Esophagus (tissue), 2 donors: ENCODE data around the gene B3GNT4. TPM values are rescaled to one million over a fixed set of nuclear protein-coding genes. Genes with fewer than 3 reads are reported as not detected.
A peak's percentile ranks its signal among the peaks of the same experiment; 100 is the strongest.
"Not testable (repeated sequence)": the region's sequence is repeated elsewhere in the genome, so short reads cannot be mapped to it uniquely, and the experiment has no call there.

Source experiments
- H3K27ac ChIP-seq, 2 donors: one replicate each; pipeline ENCODE4 v1.5.1; 2013; ENCODE audit warnings: low read depth in 2 of 2, mild to moderate bottlenecking in 2 of 2, inconsistent platforms in 1 of 2, low read length in 1 of 2, moderate library complexity in 1 of 2
- H3K27me3 ChIP-seq, 2 donors: one replicate each; pipeline ENCODE4 v1.6.1; 2013; ENCODE audit warnings: low read length in 2 of 2, control low read depth in 1 of 2, mild to moderate bottlenecking in 1 of 2; ENCODE audit not compliant: insufficient read depth in 2 of 2, control insufficient read depth in 1 of 2
- H3K36me3 ChIP-seq, 2 donors: one replicate each; pipeline ENCODE4 v1.6.1; 2013; ENCODE audit warnings: low read length in 1 of 2; ENCODE audit not compliant: control insufficient read depth in 2 of 2, insufficient read depth in 2 of 2
- H3K4me1 ChIP-seq, 2 donors: one replicate each; pipeline ENCODE4 v1.6.1; 2013; ENCODE audit warnings: low read length in 1 of 2; ENCODE audit not compliant: control insufficient read depth in 2 of 2, insufficient read depth in 2 of 2
- H3K4me3 ChIP-seq, 2 donors: one replicate each; pipeline ENCODE4 v1.5.1; 2013; ENCODE audit warnings: low read length in 2 of 2, mild to moderate bottlenecking in 2 of 2, low read depth in 1 of 2, moderate library complexity in 1 of 2
- H3K9me3 ChIP-seq, 2 donors: one replicate each; pipeline ENCODE4 v1.6.1; 2013; ENCODE audit warnings: mild to moderate bottlenecking in 2 of 2, low read depth in 1 of 2, low read length in 1 of 2, moderate library complexity in 1 of 2; ENCODE audit not compliant: control insufficient read depth in 2 of 2, insufficient read depth in 1 of 2
- WGBS, 2 donors: extraction: QIAGEN DNeasy Blood & Tissue Kit; methylation state at CpG; one replicate each; pipeline ENCODE4 v1.1.7; 2013; 5-methylcytosine and 5-hydroxymethylcytosine counted together
- polyA plus RNA-seq, 2 donors: library from polyadenylated mRNA; stranded (reverse); fragments of 200-250 nt; gene quantifications; one replicate each; pipeline ENCODE4 v1.2.3, GENCODE V29; 2013
- donor health status: healthy with polysubstance abuse.
- donor health status: Bipolar disorder and iron deficiency.

The B3GNT4 gene
- polyA plus RNA-seq, 2 donors, result 0.62 to 1.4 TPM

DNA sequence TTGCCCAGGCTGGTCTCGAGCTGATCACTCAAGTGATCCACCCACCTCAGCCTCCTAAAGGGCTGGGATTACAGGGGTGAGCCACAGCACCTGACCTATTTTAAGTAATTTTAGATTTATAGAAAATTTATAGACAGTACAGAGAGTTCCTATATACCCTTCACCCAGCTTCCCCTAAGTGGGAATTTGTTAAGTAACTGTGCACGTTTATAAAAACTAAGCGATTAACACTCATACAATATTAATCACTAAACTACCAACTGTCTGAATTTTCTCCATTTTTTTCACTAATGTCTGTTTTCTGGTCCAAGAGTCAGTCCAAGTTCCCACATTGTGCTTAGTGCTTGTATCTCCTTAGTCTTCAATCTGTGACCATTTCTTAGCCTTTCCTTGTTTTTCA lies 35.0 kb upstream of the B3GNT4 start:
- no peaks in the 10 kb centered on the region for H3K9me3 ChIP-seq
- H3K36me3 ChIP-seq, result no peaks in the 10 kb centered on the region
- no peaks in the 10 kb centered on the region for H3K27me3 ChIP-seq
- H3K27ac ChIP-seq, result no peak overlapping the region
- WGBS, 2 donors, result 92 to 96% methylated on average over 3 of the region's 3 CpGs
- no peaks in the 10 kb centered on the region for H3K4me1 ChIP-seq
- no peak overlapping the region for H3K4me3 ChIP-seq

DNA sequence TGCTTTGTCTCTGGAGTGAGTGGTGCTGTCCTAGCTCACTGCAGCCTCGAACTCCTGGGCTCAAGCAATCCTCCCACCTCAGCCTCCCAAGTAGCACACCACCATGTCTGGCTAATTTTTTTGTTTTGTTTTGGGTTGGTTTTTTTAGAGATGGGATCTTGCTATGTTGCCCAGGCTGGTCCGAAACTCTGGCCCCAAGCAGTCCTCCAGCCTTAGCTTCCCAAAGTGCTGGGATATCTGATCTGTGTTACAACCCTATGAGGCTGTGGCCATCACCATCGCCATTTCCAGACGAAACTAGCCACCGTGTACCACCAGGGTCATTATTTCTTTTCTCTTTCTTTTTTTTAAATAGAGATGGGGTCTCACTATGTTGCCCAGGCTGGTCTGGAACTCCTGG lies 32.1 kb upstream of the B3GNT4 start:
- Histone ChIP-seq H3K27me3 (no peaks in the 10 kb centered on the region), H3K27ac (no peak overlapping the region), H3K4me1 (no peaks in the 10 kb centered on the region), H3K9me3 (no peaks in the 10 kb centered on the region), H3K4me3 (no peak overlapping the region), H3K36me3 (no peaks in the 10 kb centered on the region)
- 87 to 90% methylated on average over 5 of the region's 5 CpGs for WGBS, 2 donors

- no peaks in the 10 kb centered on the region for H3K36me3 ChIP-seq
- H3K27me3 ChIP-seq, result no peaks in the 10 kb centered on the region
- no peak overlapping the region for H3K27ac ChIP-seq
- no peak overlapping the region for H3K4me3 ChIP-seq
- H3K4me1 ChIP-seq, result no peaks in the 10 kb centered on the region
- no peaks in the 10 kb centered on the region for H3K9me3 ChIP-seq
- 65 to 74% methylated on average over 17 of the region's 17 CpGs for WGBS, 2 donors
Measured at GRCh38 chr12:122172262-122172939, 31.1 kb upstream of the B3GNT4 start.

- H3K4me1 ChIP-seq, result no peaks in the 10 kb centered on the region
- H3K4me3 ChIP-seq, result no peak within 1 kb of the TSS
- WGBS, 2 donors, result 82 to 83% methylated on average over 17 of the region's 17 CpGs
- H3K9me3 ChIP-seq, result no peaks in the 10 kb centered on the region
- no peaks in the 10 kb centered on the region for H3K36me3 ChIP-seq
- no peak within 1 kb of the TSS for H3K27ac ChIP-seq
- H3K27me3 ChIP-seq, result no peaks in the 10 kb centered on the region
Measured at GRCh38 chr12:122174155-122174845, 29.2 kb upstream of the B3GNT4 start, which contains the start of gene IL31. Gene IL31, minus strand, starts transcription at chr12:122174221. Its CDS starts 49 bp downstream, at chr12:122174172.

DNA sequence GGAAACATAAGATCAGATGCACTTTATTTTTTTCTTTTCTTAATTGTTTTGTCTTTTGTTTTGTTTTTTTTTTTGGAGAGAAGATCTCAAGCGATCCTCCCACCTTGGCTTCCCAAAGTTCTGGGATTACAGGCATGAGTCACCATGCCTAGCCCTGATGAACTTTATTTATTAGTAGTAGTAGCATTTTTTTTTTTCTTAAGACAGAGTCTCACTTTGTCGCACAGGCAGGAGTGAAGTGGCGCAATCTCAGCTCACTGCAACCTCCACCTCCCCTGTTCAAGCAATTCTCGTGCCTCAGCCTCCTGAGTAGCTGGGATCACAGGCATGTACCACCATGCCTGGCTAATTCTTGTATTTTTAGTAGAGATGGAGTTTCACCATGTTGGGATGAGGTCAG lies 27.0 kb upstream of the B3GNT4 start:
- not testable (repeated sequence) for H3K4me3 ChIP-seq, H3K27ac ChIP-seq, H3K36me3 ChIP-seq, H3K9me3 ChIP-seq, H3K4me1 ChIP-seq, H3K27me3 ChIP-seq
- WGBS, 2 donors, result 59 to 71% methylated on average over 4 of the region's 4 CpGs

GRCh38 chr12:122182887-122183587 lies 20.5 kb upstream of the B3GNT4 start, which contains the start of gene LRRC43:
Gene LRRC43, plus strand, starts transcription at chr12:122183123. Its CDS starts 22 bp downstream, at chr12:122183145.
- no peak within 1 kb of the TSS for H3K27ac ChIP-seq
- H3K36me3 ChIP-seq, result no peaks in the 10 kb centered on the region
- H3K4me3 ChIP-seq, result peak within 1 kb of the TSS; percentile 43 to 47
- no peaks in the 10 kb centered on the region for H3K9me3 ChIP-seq
- no peaks in the 10 kb centered on the region for H3K27me3 ChIP-seq
- H3K4me1 ChIP-seq, result peaks cover 0 to 5% of the 10 kb centered on the region in 2 donors
- WGBS, 2 donors, result 2 to 3% methylated on average over 56 to 63 of the region's 63 CpGs

DNA sequence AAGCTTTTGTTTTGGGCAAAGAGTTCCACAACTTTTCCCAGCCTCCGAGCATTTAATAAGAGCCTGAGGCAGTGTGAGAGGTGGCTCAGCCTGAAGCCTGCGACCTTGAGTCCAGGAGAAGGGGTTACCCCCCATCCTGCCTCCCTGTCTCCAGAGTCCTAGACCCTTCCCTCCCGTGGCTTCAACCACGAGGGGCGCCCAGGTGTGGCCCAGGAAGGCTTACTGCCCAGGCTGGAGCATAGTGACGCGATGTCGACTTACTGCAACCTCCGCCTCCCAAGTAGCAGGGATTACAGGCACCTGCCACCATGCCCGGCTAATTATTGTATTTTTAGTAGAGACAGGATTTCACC lies 19.9 kb upstream of the B3GNT4 start:
- 76 to 81% methylated on average over 10 of the region's 10 CpGs for WGBS, 2 donors
- no peak overlapping the region for H3K27ac ChIP-seq
- H3K4me3 ChIP-seq, result peak overlapping the region; percentile 43 to 47

DNA sequence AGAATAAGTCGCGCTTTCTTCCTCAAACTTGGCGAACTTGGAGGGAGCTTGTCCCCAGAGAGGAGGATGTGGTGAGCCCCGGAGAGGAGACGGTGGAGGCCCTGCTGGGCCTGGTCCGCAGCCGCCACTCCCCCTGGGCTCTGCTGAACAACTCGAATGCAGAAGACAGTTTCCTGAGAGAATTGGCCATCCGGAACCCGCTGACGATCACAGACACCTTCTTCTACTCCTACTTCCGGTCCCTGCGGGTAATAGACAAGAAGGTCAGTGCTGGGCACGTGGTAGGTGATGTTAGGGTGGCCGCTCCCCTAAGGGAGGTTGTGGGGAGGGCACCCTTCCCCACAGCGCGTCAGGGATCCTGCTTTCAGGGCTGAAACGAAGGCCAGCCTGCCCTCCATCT lies 19.0 kb upstream of the B3GNT4 start:
- H3K4me3 ChIP-seq, result no peak overlapping the region
- H3K36me3 ChIP-seq, result no peaks in the 10 kb centered on the region
- peaks cover 0 to 5% of the 10 kb centered on the region in 2 donors for H3K4me1 ChIP-seq
- 84 to 88% methylated on average over 18 of the region's 18 CpGs for WGBS, 2 donors
- H3K27me3 ChIP-seq, result no peaks in the 10 kb centered on the region
- no peaks in the 10 kb centered on the region for H3K9me3 ChIP-seq
- H3K27ac ChIP-seq, result no peak overlapping the region

More for the DNA sequence above, 19.9 kb upstream of the B3GNT4 start:
- Histone ChIP-seq H3K4me1 (peaks cover 0 to 5% of the 10 kb centered on the region in 2 donors), H3K9me3 (no peaks in the 10 kb centered on the region), H3K36me3 (no peaks in the 10 kb centered on the region), H3K27me3 (no peaks in the 10 kb centered on the region)

DNA sequence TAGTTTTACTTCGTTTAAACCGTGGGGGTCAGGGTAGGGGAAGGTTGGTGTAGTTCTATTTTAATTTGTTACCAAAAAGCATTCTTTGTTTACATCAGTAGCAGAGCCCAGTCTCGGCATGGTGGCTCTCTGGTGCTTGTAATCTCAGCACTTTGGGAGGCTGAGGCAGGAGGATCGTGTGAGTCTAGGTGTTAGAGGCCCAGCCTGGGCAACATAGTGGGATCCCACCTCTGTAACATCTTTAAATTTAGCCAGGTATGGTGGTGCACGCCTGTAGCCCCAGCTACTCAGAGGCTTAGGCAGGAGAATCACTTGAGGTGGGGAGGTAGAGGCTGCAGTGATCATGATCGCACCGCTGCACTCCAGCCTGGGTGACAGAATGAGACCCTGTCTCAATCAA lies 18.4 kb upstream of the B3GNT4 start:
- 92 to 93% methylated on average over 7 of the region's 7 CpGs for WGBS, 2 donors
- Histone ChIP-seq H3K36me3 (no peaks in the 10 kb centered on the region), H3K27me3 (no peaks in the 10 kb centered on the region), H3K27ac (no peak overlapping the region), H3K4me1 (peaks cover 0 to 5% of the 10 kb centered on the region in 2 donors), H3K4me3 (no peak overlapping the region), H3K9me3 (no peaks in the 10 kb centered on the region)
